GM23338 (cell line): ENCODE measurements around the gene TIGAR. TPM values are rescaled to one million over a fixed set of nuclear protein-coding genes. Genes with fewer than 3 reads are reported as not detected.

Experiments used
- CREB1 ChIP-seq: fragments of 250-450 bp; sonication (Bioruptor Pico); IDR thresholded peaks from 2 replicates; pipeline ENCODE4 v1.5.0; 2020; ENCODE audit warnings: low read depth, mild to moderate bottlenecking, moderate library complexity
- CTCF ChIP-seq, 2 experiments: fragments of 200-600 bp in 1 of 2; sonication (generic) in 1 of 2; conservative IDR thresholded peaks; 2 replicates each; pipeline versions ENCODE4 v1.5.1 to v1.6.1; 2016 to 2017; ENCODE audit warnings: antibody characterized with exemption in 2 of 2, low read depth in 2 of 2, mild to moderate bottlenecking in 2 of 2, moderate library complexity in 1 of 2
- ETS1 ChIP-seq: IDR thresholded peaks from 2 replicates; pipeline ENCODE4 v1.6.1; 2016; ENCODE audit warnings: antibody characterized with exemption
- EZH2phosphoT487 ChIP-seq: fragments of 200-600 bp; sonication (generic); IDR thresholded peaks from one replicate; pipeline ENCODE4 v1.8.1; 2018; ENCODE audit warnings: antibody characterized with exemption; ENCODE audit not compliant: unreplicated experiment
- JUNB ChIP-seq: IDR thresholded peaks from one replicate; pipeline ENCODE4 v1.6.1; 2016; ENCODE audit warnings: antibody characterized with exemption; ENCODE audit not compliant: unreplicated experiment
- NANOG ChIP-seq: IDR thresholded peaks from 2 replicates; pipeline ENCODE4 v1.6.1; 2016; ENCODE audit warnings: antibody characterized with exemption, borderline replicate concordance
- POLR2AphosphoS5 ChIP-seq: IDR thresholded peaks from 2 replicates; pipeline ENCODE4 v1.6.1; 2016; ENCODE audit warnings: antibody characterized with exemption, low read depth
- ZNF462 ChIP-seq: fragments of 250-450 bp; sonication (Bioruptor Pico); IDR thresholded peaks from 2 replicates; pipeline ENCODE4 v1.5.0; 2020; ENCODE audit warnings: mild to moderate bottlenecking, moderate library complexity
- polyA plus RNA-seq: library from polyadenylated mRNA; unstranded; fragments of >200 nt; fragmentation: Nextera tagmentation; extraction: Ambion mirVana; gene quantifications from 2 replicates; pipeline ENCODE4 v1.2.1, GENCODE V29; 2016
- total RNA-seq: library from RNA; depleted of rRNA; stranded (reverse); fragments of >200 nt; shearing (Covaris generic); gene quantifications from 2 replicates; pipeline ENCODE4 v1.2.3, GENCODE V29; 2014

The TIGAR gene
- total and polyA plus RNA-seq, 2 experiments from 2014 or later, result 10.4 to 13.3 TPM

- TF ChIP-seq ZNF462 (CRISPR knock-in tag), result no peak
- TF ChIP-seq CTCF (conservative IDR thresholded peaks at IDR 0.05; ENCODE audit: low read depth in 2 of 2), result no peak
- TF ChIP-seq JUNB, result no peak
- TF ChIP-seq POLR2AphosphoS5, result no peak
- no peak for TF ChIP-seq ETS1
- no peak for TF ChIP-seq EZH2phosphoT487
- no peak for TF ChIP-seq NANOG
- TF ChIP-seq CREB1 (CRISPR knock-in tag), result no peak
Observed at GRCh38 chr12:4327293-4327692, 6.3 kb downstream of the TIGAR start (continued).
